GM19023 (cell line): ENCODE measurements around the gene DGKD.

Experiments
- ATAC-seq: cut with Tn5 transposase; IDR thresholded peaks from one replicate; pipeline ENCODE4 v1.9.1; 2021; ENCODE audit warnings: mild to moderate bottlenecking, moderate library complexity; ENCODE audit not compliant: unreplicated experiment

DGKD gene

DNA sequence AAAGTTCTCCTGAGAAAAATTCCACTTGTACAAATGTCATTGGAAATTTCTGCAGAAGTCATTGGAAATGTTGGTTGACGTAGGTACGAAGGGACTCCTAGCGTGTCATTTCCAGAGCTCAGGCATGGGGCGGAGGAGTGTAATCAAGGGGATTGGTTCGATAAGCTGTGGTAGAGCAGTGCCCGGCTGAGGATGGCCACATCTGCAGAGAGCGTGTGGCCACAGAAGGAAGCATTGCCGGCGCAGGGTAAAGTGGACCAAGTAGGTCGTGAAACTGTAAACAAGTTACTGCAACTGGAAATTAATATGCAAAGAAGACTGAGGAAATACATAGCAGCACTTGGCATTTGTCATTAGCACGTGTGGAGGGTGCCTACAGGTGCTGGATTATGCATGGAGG, 101.8 kb downstream of the DGKD start:
- ATAC-seq, result no peak

DNA sequence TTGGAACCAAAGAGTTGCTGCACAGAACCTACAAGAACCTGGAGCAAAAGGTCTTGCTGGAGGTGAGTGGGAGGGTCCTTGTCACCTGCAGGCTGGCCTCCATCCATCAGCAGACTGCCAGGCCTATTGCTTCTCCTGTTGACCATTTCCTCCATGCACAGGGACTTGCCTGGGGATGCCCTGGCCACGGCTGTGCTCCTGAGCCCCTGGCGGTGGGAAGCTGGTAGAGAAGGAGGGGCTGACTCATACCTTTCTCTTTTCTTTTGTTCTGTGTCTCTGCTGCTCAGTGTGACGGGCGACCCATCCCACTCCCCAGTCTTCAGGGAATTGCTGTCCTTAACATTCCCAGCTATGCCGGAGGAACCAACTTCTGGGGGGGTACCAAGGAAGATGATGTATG, 102.6 kb downstream of the DGKD start:
- ATAC-seq, result no peak

- ATAC-seq, result no peak
Measured at GRCh38 chr2:233457356-233457755, 103.1 kb downstream of the DGKD start.

GRCh38 chr2:233458031-233458610, 103.8 kb downstream of the DGKD start:
- no peak for ATAC-seq

- ATAC-seq, result no peak
Measured at GRCh38 chr2:233458826-233459225, 104.5 kb downstream of the DGKD start.

GRCh38 chr2:233459426-233459825, 105.1 kb downstream of the DGKD start:
- ATAC-seq, result no peak

- no peak for ATAC-seq
Measured at GRCh38 chr2:233460726-233461441, 106.6 kb downstream of the DGKD start.

DNA sequence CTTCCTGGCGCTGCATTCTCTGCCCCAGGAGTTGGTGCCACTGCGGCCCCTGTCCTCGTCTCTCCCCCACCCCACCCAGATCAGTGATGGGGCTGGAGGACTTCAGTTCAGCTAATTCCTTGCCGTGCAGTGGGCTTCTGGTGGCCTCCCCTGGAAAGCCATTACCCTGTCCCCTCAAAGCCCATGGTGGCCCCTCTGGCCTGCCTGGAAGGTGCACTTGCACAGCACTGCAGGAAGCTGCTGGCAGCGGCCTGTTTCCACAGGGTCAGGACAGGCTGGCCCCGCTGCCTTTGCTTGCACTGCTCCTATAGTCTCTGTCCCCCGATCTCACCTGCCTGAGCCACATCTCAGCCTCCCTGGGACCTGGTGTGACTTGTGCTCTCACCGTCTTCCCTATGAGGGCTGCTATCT, 107.2 kb downstream of the DGKD start:
- ATAC-seq, result no peak

DNA sequence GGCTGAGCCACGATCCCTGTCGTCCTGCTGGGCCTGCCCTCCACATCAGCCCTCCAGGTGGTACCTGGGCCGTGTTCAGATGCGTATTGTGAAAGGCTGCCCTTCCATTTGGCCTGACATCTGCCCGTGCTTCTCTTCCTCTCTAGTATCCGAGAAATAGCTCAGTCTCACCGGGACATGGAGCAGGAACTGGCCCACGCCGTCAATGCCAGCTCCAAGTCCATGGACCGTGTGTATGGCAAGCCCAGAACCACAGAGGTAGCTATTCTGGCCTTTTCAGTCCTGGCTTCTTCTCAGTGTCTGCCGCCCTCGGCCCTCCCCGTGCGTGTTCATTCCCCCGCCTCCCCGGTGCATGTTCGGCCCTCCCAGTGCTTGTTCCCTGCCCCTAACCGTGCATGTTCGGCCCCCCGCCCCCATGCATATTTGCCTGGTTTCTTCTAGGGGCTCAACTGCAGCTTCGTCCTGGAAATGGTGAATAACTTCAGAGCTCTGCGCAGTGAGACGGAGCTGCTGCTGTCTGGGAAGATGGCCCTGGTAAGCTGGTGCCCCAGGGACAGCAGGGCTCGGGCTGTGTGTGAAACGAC, 108.0 kb downstream of the DGKD start:
- ATAC-seq, result no peak

- no peak for ATAC-seq
Measured at GRCh38 chr2:233462826-233463470, 108.7 kb downstream of the DGKD start.

GRCh38 chr2:233463586-233463985, 109.3 kb downstream of the DGKD start:
- ATAC-seq, result no peak

DNA sequence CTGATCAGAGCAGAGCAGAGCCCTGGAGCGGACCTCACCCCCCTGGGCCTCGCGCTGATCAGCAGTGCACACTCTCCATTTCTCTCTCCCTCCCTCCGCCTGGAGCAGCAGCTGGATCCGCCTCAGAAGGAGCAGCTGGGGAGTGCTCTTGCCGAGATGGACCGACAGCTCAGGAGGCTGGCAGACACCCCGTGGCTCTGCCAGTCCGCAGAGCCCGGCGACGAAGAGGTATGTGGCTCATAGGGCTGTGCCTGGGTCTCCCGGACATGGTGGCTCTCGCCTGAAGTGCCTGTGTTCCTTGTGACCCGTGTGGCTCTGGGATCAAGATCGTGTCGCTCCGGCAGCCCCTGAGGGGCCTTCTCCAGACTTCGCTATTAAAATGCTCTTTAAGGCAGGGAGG, 109.8 kb downstream of the DGKD start:
- ATAC-seq, result no peak

GRCh38 chr2:233464531-233465240, 110.4 kb downstream of the DGKD start:
- no peak for ATAC-seq

DNA sequence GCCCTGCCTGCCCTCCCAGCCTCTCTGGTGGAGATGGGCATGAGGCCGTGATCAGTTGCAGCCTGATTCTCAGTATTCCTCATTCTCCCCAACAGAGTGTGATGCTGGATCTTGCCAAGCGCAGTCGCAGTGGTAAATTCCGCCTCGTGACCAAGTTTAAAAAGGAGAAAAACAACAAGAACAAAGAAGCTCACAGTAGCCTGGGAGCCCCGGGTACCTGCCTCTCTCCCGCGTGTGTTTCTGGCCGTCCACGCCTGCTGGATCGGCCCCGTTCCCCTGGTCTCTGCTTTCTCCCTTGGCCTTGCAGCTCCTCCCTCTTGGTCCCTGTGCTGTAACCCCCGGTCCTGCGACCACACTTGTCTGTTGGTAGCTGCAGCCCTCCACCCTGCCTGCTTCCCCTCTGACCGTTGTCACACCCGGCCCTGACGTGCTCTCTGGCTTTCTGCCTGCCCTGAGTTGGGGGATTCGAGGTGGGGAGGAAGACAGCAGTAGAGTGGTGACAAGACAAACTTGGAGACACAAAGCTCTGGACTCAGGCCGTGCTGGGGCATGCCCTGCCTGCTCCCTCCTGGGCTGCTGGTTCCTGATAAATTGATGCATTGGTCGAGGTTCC, 112.8 kb downstream of the DGKD start:
- ATAC-seq, result no peak

- ATAC-seq, result no peak
Measured at GRCh38 chr2:233468047-233468740, 113.9 kb downstream of the DGKD start.

- ATAC-seq, result no peak
Measured at GRCh38 chr2:233468741-233469110, 114.4 kb downstream of the DGKD start.

DNA sequence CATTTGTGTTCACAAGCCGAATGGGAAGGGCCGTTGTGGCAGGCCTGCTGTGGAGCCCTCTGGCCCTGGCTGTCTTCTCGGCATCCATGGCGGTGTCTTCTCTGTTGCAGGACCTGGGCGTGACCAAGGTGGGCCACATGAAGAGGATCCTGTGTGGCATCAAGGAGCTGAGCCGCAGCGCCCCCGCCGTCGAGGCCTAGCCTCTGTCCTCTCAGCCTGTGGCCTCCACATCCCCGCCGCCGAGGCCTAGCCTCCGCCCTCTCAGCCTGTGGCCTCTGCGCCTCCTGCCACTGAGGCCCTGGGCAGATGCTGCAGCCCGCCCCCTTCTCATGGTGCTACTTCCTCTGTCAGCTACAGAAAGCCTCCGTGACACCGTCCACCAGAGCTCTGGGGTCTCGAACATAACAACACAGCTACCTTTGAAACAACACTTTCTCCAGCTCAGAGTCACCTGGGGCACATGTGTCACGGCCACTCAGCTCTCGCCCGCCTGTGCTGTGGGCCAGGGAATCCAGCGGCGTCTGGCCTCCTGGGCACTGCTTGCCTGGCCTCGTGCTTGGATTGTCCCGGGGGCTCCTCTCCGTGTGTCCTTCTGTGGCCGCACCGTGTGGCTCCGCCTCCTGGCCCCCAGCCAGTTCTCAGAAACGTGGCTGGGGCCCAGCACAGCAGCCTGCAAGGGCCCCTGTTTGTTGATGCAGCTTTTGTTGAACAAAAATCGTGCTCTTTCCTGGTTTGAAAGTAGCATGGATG, 115.1 kb downstream of the DGKD start:
- no peak for ATAC-seq

DNA sequence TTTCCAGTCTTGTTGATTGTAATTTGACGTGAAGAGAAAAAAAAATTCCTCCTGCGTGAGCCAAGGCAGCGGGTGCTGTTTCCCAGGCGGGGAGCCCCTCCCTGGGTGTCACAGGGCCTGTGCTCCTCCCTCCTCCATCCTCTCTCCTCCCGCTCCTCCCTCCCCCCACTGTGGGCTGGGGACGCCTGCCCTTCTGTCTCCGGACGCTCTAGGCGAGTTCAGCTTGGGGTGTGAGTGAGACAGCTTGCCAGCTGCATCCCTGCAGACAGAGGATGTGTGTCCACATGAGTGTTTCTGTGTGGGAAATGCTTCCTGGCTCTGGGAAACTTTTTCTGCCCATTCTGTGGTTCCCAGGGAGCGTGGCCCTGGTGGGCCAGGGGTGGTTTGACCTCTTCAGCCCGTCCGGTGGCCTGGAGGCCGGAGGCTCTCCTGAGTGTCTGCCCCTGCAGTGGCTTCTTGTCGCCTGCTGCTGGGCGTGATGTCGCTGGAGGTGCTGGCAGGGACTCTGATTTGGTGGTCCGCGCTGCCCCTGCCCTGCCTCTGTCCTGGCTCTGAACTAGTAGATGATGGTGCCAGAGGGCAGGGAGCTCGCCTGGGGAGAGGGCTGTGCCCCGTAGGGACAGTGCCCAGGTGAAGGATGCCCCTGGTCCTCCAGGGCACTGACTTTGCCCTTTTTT, 115.9 kb downstream of the DGKD start:
- ATAC-seq, result no peak

- ATAC-seq, result no peak
Measured at GRCh38 chr2:233470839-233471238, 116.5 kb downstream of the DGKD start.
